NCI-H510A treated with DMSO at 0.1 percent for 48 hours (cell line): ENCODE measurements around the gene FLT3.

ENCODE experiments used
- DNase-seq: peaks from one replicate; lab custom pipeline; 2025; lab: John Stamatoyannopoulos, UW

FLT3 gene

GRCh38 chr13:28001837-28002473, 98.4 kb downstream of the FLT3 start:
- no peak for DNase-seq

GRCh38 chr13:28001049-28001448, 99.3 kb downstream of the FLT3 start:
- no peak for DNase-seq

DNA sequence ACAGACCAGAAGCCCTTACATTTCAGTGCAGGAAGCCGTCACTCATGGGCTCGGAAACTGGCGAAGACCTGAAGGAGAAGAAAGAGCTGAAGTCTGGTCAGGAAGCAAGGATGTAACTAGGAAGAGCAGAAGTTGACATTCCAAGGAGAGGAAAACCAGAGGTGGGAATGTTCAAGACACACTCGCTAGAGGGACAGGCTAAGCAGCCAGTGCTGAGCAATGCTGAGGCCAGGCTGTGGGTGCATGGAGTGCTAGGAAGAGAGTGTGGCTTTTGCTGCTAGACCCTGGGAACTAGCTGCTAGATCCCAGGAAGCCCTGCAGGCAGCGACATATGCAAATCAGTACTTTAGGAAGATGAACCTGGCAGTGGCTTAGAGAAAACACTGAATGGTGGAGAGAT, 99.8 kb downstream of the FLT3 start:
- no peak for DNase-seq

GRCh38 chr13:27997904-27998522, 102.4 kb downstream of the FLT3 start:
- peak; percentile 21 for DNase-seq

GRCh38 chr13:27991881-27992280, 108.5 kb downstream of the FLT3 start:
- no peak for DNase-seq

DNA sequence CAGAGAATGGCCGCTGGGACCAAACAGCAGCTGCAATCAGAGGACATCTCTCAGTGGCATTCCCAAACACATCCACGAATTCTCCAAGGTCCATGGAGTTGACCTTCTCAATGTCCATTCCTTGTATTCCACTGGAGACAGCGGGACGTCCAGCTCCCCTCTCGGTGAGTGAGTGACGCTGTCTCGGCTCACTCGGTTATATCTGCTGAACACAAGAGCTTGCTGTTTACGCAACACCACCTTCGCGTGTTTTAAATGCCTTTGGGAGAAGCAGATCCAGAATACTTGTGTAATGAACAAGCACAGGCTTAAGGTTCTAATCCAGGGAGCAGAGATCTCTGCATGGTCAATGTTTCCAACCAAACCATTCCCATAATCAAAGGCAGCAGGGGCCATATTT, 111.9 kb downstream of the FLT3 start, which contains the start of gene URAD:
Gene URAD, minus strand, starts transcription at position 174 of the 400 bp plus-strand sequence. Its CDS starts 56 bp downstream, at position 118.
- DNase-seq: no peak

DNA sequence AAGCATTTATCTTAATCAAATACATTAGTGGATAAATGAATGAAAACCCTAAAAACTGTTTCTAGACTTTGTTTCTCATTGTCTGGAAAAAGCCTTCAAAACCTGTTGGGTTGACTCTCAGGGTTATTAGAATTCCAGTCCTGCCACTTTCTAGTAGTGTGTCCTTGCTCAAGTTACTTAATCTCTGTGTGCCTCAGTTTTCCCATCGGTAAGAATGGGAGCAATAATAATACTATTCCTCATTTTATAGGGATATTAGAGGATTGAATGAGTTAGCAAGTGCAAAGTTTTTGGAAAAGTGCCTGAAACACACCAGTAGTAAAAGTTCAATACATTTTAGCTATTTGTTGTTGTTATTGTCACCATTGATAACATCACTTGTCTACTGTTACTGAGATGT, 114.8 kb downstream of the FLT3 start:
- DNase-seq: no peak

GRCh38 chr13:27982361-27982760, 118.0 kb downstream of the FLT3 start:
- no peak for DNase-seq

GRCh38 chr13:27981006-27981708, 119.2 kb downstream of the FLT3 start:
- no peak for DNase-seq

GRCh38 chr13:27980280-27980998, 119.9 kb downstream of the FLT3 start:
- DNase-seq: no peak

- DNase-seq: no peak
Measured at GRCh38 chr13:27979765-27980279, 120.6 kb downstream of the FLT3 start.

- no peak for DNase-seq
Measured at GRCh38 chr13:27979001-27979643, 121.3 kb downstream of the FLT3 start.

GRCh38 chr13:27978301-27978968, 121.9 kb downstream of the FLT3 start:
- DNase-seq: no peak

DNA sequence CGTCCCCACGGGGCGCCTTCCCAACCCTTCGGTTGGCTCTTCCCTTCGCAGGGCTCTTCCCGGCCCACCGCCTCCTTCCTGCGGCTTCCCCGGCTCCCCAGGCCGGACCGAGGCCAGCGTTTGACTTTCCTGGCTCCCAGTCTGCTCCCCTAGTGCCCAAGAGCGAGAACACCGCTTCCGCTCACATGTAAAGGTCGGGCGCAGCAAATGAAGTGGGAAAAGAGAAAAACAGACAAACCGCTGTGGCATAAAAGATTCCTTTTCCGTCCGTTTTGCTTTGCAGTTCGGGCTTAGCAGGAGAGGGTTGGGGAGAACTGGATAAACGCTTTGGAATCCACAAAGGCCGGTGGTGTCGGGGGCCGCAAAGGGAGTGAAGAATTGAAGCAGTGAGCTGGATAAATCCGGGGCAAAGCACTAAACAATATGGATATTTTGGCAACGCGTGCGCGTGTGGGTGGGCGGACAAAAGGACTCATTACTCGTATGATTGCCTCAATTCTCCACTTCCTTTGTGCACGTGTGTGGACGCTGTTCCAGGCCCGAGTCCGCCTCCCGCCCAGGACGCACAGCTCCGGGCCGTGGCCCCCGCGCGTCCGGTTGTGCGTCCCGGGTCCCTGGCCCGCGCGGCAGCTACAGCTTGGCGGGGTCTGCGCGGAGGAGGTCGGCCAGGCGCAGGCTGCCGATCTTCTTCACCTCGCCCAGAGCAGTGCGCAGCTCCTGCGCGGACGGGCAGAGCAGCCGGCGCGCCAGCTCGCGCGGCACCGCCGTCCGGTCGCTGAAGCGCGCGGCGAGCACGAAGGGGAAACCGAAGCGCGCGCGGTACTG, 122.7 kb downstream of the FLT3 start:
- DNase-seq: no peak

DNA sequence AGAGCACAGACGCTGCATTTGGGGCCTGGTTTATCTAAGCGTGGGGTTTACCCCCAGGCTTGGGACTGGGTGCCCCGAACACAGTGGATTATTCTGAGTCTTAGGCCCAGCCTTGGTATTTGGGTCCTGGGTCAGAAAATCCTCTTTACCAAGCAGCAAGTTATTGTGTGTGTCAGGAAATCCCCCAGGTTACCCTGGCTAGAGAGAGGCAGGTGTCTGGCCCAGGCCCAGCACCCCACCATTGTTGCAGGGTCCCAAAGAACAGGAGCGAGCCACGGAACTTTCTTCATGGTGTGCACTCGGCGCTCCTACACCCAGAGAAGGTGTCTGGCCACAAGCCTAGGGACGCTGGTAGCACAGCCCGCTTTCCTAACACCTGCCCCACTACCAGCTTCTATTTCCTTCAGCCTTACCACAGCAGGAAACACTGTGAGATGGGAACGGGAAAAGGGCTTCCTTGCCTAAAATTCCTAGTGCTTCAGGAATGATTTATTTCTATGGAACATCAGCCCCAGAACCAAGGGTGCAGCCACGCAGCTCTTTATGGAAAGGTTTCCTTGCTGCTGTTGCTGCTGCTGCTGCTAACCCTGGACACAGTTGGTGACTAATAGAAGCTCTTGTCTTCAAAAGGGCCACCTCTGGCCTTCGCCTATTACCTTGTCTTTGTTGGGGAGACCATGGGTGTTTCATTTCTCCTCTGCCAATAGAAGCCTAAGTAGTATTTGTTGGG, 123.8 kb downstream of the FLT3 start:
- no peak for DNase-seq

- no peak for DNase-seq
Measured at GRCh38 chr13:27975564-27976361, 124.6 kb downstream of the FLT3 start.

- DNase-seq: no peak
Measured at GRCh38 chr13:27973961-27974662, 126.3 kb downstream of the FLT3 start.

GRCh38 chr13:27973291-27973690, 127.1 kb downstream of the FLT3 start:
- no peak for DNase-seq
